Panc1 (cell line): Measurements from ENCODE around the gene NDUFS4.

ENCODE experiments used
- CTCF ChIP-seq: fragments of 450-650 bp; IDR thresholded peaks from 2 replicates; pipeline ENCODE4 v1.5.1; 2017; ENCODE audit warnings: mild to moderate bottlenecking
- POLR2AphosphoS5 ChIP-seq: IDR thresholded peaks from 2 replicates; pipeline ENCODE4 v1.6.1; 2012; ENCODE audit warnings: mild to moderate bottlenecking, low read depth, low read length, moderate library complexity

GRCh38 chr5:53568401-53568800 is 8.0 kb downstream of the NDUFS4 start:
- no peak for TF ChIP-seq CTCF
- TF ChIP-seq POLR2AphosphoS5, result no peak
